Retinal pigment epithelial cell (primary cell): ENCODE results near the gene PRPF40A.
"Not testable (repeated sequence)": the region's sequence is repeated elsewhere in the genome, so short reads cannot be mapped to it uniquely, and the experiment has no call there.

Source experiments
- DNase-seq: peaks from one replicate; pipeline ENCODE4 v3.0.0-alpha.2; 2010; ENCODE audit warnings: low read depth
- H3K4me3 ChIP-seq: 2 replicates; pipeline ENCODE4 v1.5.1; 2011; ENCODE audit warnings: mild to moderate bottlenecking, low read length, control low read depth, moderate library complexity
- CTCF ChIP-seq: conservative IDR thresholded peaks from 2 replicates; pipeline ENCODE4 v1.5.1; 2011; ENCODE audit warnings: low read depth, low read length, control low read depth, inconsistent platforms

PRPF40A gene

DNA sequence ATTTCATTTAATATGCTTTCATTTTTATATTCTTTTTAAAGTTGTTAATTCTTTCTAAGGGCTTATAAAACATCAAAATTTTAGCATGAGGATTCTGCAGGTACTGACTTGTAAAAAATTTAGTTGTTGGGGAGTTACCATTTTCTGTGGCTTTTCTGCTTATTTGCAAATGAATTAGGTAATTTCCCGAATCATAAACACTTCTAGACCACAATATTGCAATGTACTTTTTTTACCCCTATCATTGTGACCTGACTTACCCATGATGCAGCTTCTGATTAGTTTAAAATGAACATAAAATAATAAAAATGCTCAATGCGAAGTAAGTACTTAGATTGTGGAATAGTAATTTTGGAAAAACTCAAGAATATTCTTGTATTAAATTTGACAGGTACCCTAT lies 12.6 kb upstream of the PRPF40A start:
- TF ChIP-seq CTCF, result no peak
- no peak overlapping the region for H3K4me3 ChIP-seq
- DNase-seq, result no peak

- H3K4me3 ChIP-seq, result no peak overlapping the region
- TF ChIP-seq CTCF, result no peak
- DNase-seq, result no peak
These were observed 6.7 kb upstream of the PRPF40A start for GRCh38 chr2:152723918-152724317.

GRCh38 chr2:152722639-152723038 lies 5.4 kb upstream of the PRPF40A start:
- DNase-seq, H3K4me3 ChIP-seq: not testable (repeated sequence)

GRCh38 chr2:152720794-152721193 lies 3.5 kb upstream of the PRPF40A start:
- no peak for DNase-seq
- TF ChIP-seq CTCF, result no peak
- H3K4me3 ChIP-seq, result no peak overlapping the region

DNA sequence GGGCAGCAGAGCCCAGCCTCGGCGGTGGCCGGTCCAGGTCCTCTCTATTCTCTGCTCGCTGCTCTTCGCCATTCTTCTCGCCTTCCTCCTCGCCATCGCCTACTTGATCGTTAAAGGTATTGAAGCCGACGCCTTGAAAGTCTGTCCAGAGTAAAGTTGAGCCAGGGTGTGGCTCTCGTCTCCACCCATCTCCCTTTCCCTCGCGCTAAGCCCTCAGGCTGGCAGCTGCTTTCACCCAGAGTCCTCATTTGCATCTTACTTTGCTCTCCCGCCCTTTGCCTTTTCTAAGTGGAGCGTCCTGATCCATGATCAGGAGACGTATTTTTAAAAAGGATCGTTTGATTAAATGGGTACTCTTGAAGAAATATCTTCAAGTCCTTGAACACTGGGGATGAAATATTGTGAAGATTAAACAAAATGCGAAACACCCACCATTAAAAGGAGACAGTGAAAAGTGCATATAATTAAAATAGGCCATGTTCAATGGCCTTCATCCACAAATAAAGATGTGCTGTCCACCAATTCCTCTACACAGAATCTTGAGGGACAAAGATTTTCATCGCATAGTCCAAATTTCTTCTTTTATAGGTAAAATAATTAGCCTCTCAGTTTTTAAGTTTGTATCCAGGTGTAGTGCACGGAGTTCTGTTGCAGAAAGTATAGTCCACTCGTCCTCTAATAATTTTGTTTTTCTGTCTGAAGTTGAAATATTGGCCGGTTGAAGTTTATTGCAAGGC lies 1.8 kb upstream of the PRPF40A start:
- TF ChIP-seq CTCF, result no peak
- no peak for DNase-seq
- peak overlapping the region; percentile 97 for H3K4me3 ChIP-seq

GRCh38 chr2:152718076-152718908 lies 1.0 kb upstream of the PRPF40A start, which contains the start of gene ARL6IP6:
TSS of gene ARL6IP6 (plus strand) at chr2:152718620. CDS start at chr2:152718625, 5 bp downstream.
- DNase-seq, result peak; percentile 52
- no peak for TF ChIP-seq CTCF
- peak within 1 kb of the TSS; percentile 97 for H3K4me3 ChIP-seq

GRCh38 chr2:152716805-152717227 lies 445 bp downstream of the PRPF40A start:
- peak overlapping the region; percentile 97 for H3K4me3 ChIP-seq
- no peak for DNase-seq
- no peak for TF ChIP-seq CTCF
